HFF-Myc (cell line): ENCODE data around the gene MYADML2.
"Not testable (repeated sequence)": the region's sequence is repeated elsewhere in the genome, so short reads cannot be mapped to it uniquely, and the experiment has no call there.

ENCODE experiments used
- DNase-seq: peaks from one replicate; pipeline ENCODE4 v3.0.0-alpha.2; 2011; ENCODE audit warnings: low read depth; ENCODE audit errors: extremely low read depth
- H3K4me3 ChIP-seq: replicated peaks from 2 replicates; pipeline ENCODE4 v1.5.1; 2011; ENCODE audit warnings: low read depth, mild to moderate bottlenecking, control low read depth, low read length
- TF ChIP-seq, protein P1 (sequence below): IDR thresholded peaks from 2 replicates; pipeline ENCODE4 v1.5.1; 2012; ENCODE audit warnings: mild to moderate bottlenecking, low read depth, low read length, control low read depth; ENCODE audit errors: missing control alignments

The MYADML2 gene

DNA sequence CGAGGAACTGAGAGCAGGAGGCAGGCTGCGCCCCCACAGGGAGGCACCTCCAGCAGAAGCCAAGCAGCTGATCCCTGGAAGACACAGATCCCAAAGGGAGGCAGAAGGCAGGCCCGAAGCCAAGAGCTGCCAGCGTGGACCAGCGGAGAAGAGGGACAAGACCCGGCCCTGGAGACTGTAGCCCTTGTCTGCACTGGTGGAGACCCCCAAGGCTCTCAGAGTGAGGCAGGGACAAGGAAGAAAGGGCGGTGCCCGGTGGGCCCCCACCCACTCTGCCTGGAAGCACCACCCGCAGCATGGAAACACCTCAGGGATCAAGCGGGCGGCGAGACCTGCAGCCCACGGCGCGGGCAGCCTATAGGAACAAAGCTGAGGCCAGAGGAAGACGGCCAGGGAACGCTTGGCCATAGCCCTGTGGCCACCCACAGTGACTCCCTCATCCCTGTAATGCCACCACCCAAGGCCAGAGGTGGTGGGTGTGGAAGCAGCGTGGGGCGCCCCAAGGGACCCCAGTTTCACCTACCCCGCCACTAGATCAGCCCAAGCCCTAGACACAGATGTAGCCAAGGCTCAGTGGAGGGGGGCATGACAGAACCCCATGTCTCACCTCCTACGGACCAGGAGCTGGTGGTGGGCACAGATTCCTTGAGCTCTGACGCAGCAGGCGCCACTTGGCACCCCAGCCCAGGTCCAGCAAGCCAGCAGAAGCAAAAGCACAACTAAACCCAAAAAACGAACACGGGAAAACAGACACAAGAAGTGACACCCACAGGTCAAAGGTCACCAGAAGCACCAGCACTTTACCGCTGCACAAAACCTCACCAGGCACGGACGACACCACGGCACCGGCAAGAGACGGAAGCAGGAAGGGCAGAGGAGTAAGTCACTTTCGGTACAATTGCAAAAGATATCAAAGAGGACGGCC lies 26.2 kb downstream of the MYADML2 start:
- TF ChIP-seq, protein P1, sequence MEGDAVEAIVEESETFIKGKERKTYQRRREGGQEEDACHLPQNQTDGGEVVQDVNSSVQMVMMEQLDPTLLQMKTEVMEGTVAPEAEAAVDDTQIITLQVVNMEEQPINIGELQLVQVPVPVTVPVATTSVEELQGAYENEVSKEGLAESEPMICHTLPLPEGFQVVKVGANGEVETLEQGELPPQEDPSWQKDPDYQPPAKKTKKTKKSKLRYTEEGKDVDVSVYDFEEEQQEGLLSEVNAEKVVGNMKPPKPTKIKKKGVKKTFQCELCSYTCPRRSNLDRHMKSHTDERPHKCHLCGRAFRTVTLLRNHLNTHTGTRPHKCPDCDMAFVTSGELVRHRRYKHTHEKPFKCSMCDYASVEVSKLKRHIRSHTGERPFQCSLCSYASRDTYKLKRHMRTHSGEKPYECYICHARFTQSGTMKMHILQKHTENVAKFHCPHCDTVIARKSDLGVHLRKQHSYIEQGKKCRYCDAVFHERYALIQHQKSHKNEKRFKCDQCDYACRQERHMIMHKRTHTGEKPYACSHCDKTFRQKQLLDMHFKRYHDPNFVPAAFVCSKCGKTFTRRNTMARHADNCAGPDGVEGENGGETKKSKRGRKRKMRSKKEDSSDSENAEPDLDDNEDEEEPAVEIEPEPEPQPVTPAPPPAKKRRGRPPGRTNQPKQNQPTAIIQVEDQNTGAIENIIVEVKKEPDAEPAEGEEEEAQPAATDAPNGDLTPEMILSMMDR = no peak
- no peak for DNase-seq
- H3K4me3 ChIP-seq = no peak overlapping the region

DNA sequence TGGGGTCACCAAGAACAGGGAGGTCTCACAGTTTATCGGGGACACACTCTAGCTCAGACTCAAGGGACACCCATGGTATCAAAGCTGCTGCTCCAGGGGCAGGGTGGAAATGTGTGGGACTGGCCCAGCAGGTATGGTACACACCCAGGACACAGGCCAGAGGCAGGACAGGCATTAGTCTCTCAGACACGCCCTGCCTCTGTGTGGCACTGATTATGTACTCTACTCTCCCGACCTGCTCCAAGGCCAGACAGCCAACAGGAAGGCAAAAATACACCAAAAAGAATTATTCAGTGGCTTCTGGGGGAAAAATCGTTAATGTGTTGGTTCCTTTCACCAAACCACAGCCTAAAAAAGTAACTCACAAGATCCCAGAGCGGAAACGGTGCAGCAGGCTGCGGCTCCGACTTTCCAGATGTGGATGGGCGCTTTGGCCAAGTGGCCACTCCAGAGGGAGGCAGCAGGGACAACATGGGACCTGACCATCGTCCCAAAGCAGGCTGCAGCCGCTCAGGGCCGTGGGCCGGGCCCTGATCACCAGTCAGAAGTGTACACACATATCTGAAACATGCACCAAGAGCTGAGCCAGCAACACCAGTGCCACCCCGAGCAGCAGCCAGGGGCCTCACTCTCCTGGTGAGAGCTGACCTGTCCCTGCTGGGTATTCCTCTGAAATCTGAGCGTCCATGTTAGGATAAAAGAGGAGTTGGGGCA lies 28.0 kb downstream of the MYADML2 start:
- DNase-seq = no peak
- no peak overlapping the region for H3K4me3 ChIP-seq
- TF ChIP-seq, protein P1 = no peak

DNA sequence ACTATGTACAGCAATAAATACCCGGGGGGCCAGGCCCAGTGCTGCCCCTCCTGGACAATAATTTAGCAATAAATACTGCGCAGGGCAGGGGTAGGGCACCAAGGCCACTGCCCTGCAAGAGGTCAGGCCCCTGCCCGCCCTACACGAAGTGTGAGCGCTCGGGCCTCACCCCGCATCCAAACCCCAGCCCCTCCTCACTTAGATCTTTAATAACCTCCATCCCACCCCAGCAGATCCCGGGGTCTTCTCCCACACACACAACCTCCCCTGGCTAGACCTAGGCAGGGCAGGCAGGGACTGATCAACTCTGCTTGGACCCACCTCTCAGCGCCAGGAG lies 28.7 kb downstream of the MYADML2 start:
- DNase-seq = not testable (repeated sequence)
- peak overlapping the region; percentile 68 for H3K4me3 ChIP-seq

DNA sequence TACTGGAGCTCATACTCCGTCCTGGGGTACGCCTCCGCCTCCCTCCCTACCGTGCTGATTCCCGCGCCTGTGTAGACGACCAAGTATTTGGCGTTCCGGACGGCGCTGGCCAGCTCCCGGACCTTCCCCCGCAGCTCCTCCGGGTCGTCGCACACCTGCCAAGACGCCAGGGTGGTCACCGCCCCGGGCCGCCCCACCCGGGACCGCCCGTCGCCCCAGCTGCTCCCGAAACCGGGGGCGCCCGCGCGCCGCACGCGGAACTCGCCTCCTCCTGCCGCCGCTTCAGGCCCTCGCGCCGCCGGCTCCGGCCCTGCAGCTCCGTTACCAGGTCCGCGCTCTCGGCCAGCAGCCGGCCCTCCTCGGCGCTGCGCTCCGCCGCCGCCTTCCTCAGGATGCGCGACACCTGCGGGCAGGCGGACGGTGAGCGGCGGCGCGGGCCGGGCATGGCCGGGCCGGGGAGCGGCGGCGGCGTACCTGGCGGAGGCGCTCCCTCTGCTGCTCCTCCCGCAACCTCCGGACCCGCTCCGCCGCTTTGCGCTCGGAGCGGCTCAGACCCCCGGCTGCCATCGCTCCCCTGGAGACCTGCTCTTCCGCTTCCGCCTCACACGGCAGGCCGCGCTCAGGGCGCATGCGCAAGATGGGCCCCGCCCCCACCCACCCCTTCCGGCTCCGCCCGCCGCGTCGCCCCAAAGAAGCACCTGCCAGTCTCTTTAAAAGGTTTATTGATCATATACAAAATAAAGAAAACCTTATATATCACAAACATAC lies 29.3 kb downstream of the MYADML2 start, which contains the start of gene SIRT7:
TSS of gene SIRT7 (minus strand) at position 612 of the 768 bp plus-strand sequence. CDS start at position 567, 45 bp downstream.
- TF ChIP-seq, protein P1 = no peak
- H3K4me3 ChIP-seq = peak within 1 kb of the TSS; percentile 68
- DNase-seq = no peak

DNA sequence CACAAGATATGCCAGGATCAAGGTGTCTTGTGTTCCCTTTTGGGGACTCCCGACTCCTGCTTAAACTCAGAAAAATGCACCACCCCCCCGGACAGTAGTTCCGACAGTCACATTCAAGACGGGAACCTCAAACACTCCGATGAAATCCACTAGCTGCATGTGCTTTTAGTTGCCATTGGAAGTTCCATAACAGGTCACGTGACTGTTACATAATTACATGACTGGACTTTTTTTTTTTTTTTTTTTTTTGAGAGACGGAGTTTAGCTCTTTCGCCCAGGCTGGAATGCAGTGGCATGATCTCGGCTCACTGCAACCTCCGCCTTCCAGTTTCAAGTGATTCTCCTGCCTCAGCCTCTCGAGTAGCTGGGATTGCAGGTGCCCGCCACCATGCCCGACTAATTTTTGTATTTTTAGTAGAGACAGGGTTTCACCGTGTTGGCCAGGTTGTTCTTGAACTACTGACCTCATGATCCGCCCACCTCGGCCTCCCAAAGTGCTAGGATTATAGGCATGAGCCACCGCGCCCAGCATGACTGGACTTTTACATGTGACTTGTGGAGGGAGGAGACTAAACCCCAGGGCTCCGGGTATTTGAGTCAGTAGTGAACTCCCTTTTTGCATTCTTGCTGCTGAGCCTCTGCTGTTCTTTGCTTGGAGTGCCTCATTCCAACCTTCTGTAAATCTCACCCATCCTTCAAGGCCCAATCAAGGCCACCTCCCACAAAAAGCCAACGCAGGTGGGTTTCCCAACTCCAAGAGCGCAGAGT lies 30.6 kb downstream of the MYADML2 start:
- TF ChIP-seq, protein P1 = no peak
- peak overlapping the region; percentile 68 for H3K4me3 ChIP-seq
- DNase-seq = no peak

DNA sequence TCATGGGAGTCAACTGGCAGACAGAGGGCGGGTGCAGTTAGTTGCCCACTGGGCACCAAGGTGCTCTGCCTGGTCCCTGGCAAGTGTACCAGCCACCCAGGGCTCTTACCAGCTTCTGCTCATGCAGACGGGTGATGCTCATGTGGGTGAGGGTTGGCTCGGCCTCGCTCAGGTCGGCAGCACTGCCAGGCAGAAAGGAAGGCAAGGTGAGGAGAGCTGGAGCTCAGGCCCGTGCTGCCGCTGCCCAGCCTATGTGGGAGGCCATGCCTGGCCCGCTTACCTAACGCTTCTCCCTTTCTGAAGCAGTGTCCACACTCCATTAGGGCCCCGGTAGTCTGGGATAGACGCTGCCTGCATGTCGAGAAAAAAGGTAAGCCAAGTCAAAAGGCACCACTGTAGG lies 31.7 kb downstream of the MYADML2 start:
- TF ChIP-seq, protein P1 = no peak
- DNase-seq = no peak
- no peak overlapping the region for H3K4me3 ChIP-seq
